GM18873 (cell line): Measurements from ENCODE around the gene CDADC1.
"Not testable (repeated sequence)": the region's sequence is repeated elsewhere in the genome, so short reads cannot be mapped to it uniquely, and the experiment has no call there.

Source experiments
- ATAC-seq: cut with Tn5 transposase; IDR thresholded peaks from one replicate; pipeline ENCODE4 v1.9.1; 2021; ENCODE audit warnings: mild to moderate bottlenecking, moderate library complexity, moderate number of reproducible peaks; ENCODE audit not compliant: unreplicated experiment, low FRiP score

The CDADC1 gene

GRCh38 chr13:49310251-49310650, 62.5 kb downstream of the CDADC1 start:
- ATAC-seq, result no peak

GRCh38 chr13:49311816-49312215, 64.1 kb downstream of the CDADC1 start:
- no peak for ATAC-seq

- no peak for ATAC-seq
These were observed 66.7 kb downstream of the CDADC1 start for GRCh38 chr13:49314344-49314882.

GRCh38 chr13:49315036-49315565, 67.4 kb downstream of the CDADC1 start:
- no peak for ATAC-seq

GRCh38 chr13:49315756-49316482, 68.2 kb downstream of the CDADC1 start:
- ATAC-seq, result no peak

GRCh38 chr13:49319551-49319950, 71.8 kb downstream of the CDADC1 start:
- no peak for ATAC-seq

GRCh38 chr13:49319951-49320350, 72.2 kb downstream of the CDADC1 start:
- ATAC-seq, result no peak

GRCh38 chr13:49320975-49321374, 73.2 kb downstream of the CDADC1 start:
- ATAC-seq, result no peak

GRCh38 chr13:49322702-49323101, 75.0 kb downstream of the CDADC1 start:
- ATAC-seq, result no peak

GRCh38 chr13:49323344-49323743, 75.6 kb downstream of the CDADC1 start:
- ATAC-seq, result no peak

- ATAC-seq, result no peak
These were observed 78.6 kb downstream of the CDADC1 start for GRCh38 chr13:49326222-49326917.

- ATAC-seq, result not testable (repeated sequence)
These were observed 79.4 kb downstream of the CDADC1 start for GRCh38 chr13:49327145-49327544.

- ATAC-seq, result no peak
These were observed 82.3 kb downstream of the CDADC1 start for GRCh38 chr13:49329831-49330545.

GRCh38 chr13:49330546-49330864, 82.8 kb downstream of the CDADC1 start:
- no peak for ATAC-seq

GRCh38 chr13:49336655-49337054, 88.9 kb downstream of the CDADC1 start:
- ATAC-seq, result no peak

- ATAC-seq, result no peak
These were observed 92.4 kb downstream of the CDADC1 start for GRCh38 chr13:49340161-49340560.

- no peak for ATAC-seq
These were observed 93.8 kb downstream of the CDADC1 start for GRCh38 chr13:49341517-49341916.

- no peak for ATAC-seq
These were observed 94.2 kb downstream of the CDADC1 start for GRCh38 chr13:49341941-49342340.

GRCh38 chr13:49342454-49342853, 94.7 kb downstream of the CDADC1 start:
- no peak for ATAC-seq
